Naive thymus-derived CD4-positive, alpha-beta T cell (primary cell): ENCODE measurements around the gene KSR1. TPM values are rescaled to one million over a fixed set of nuclear protein-coding genes. Genes with fewer than 3 reads are reported as not detected.
A peak's percentile ranks its signal among the peaks of the same experiment; 100 is the strongest.

Experiments used
- ATAC-seq: fragments of 150-1000 bp; cut with Tn5 transposase; 2 replicates; pipeline ENCODE4 v1.10.0; 2021; ENCODE audit warnings: mild to moderate bottlenecking, moderate library complexity
- CTCF ChIA-PET: fragments of 350-600 bp; sonication (Branson Sonifier 250); formaldehyde crosslinking; loops from one replicate; lab custom pipeline; 2021; ENCODE audit warnings: antibody characterized with exemption; lab: Charles Lee
- POLR2A ChIA-PET: fragments of 350-600 bp; sonication (Branson Sonifier 250); formaldehyde crosslinking; loops from one replicate; lab custom pipeline; 2021; ENCODE audit warnings: antibody characterized with exemption, inconsistent platforms; lab: Charles Lee
- DNase-seq, 9 donors: peaks; one replicate each; pipeline versions ENCODE4 v3.0.0 to v3.0.0-alpha.2; 2020 to 2022; ENCODE audit warnings: mixed read lengths in 1 of 9
- H3K27ac ChIP-seq: one replicate; pipeline ENCODE4 v1.7.0; 2013; ENCODE audit warnings: mild to moderate bottlenecking, low read depth, low read length, moderate library complexity
- H3K27me3 ChIP-seq, 2 donors: one replicate each; pipeline ENCODE4 v1.7.0; 2013; ENCODE audit warnings: low read length in 2 of 2, mild to moderate bottlenecking in 2 of 2, moderate library complexity in 2 of 2; ENCODE audit not compliant: control insufficient read depth in 2 of 2, insufficient read depth in 2 of 2
- H3K36me3 ChIP-seq, 3 experiments: 1 replicate in 2 of 3; 2 replicates in 1 of 3; pipeline ENCODE4 v1.7.0; 2013; ENCODE audit warnings: low read length in 3 of 3, mild to moderate bottlenecking in 3 of 3, moderate library complexity in 1 of 3; ENCODE audit not compliant: insufficient read depth in 3 of 3, control insufficient read depth in 2 of 3
- H3K4me1 ChIP-seq, 2 donors: one replicate each; pipeline ENCODE4 v1.7.0; 2013; ENCODE audit warnings: low read length in 2 of 2, mild to moderate bottlenecking in 2 of 2, moderate library complexity in 1 of 2; ENCODE audit not compliant: control insufficient read depth in 2 of 2, insufficient read depth in 2 of 2
- H3K4me3 ChIP-seq: 2 replicates; pipeline ENCODE4 v1.7.0; 2013; ENCODE audit warnings: mild to moderate bottlenecking, low read length
- H3K9me3 ChIP-seq, 3 experiments: 1 replicate in 2 of 3; 2 replicates in 1 of 3; pipeline ENCODE4 v1.7.0; 2013; ENCODE audit warnings: low read length in 3 of 3; ENCODE audit not compliant: control insufficient read depth in 2 of 3
- H3K27ac Mint-ChIP-seq, 9 donors: one replicate each; pipeline ENCODE4 v1.8.0; 2020 to 2022; ENCODE audit warnings: mixed read lengths in 9 of 9, mild to moderate bottlenecking in 8 of 9, moderate library complexity in 5 of 9, inconsistent platforms in 2 of 9
- H3K27me3 Mint-ChIP-seq, 5 donors: one replicate each; pipeline ENCODE4 v1.8.0; 2021 to 2022; ENCODE audit warnings: mixed read lengths in 5 of 5, mild to moderate bottlenecking in 1 of 5
- H3K36me3 Mint-ChIP-seq, 5 donors: one replicate each; pipeline ENCODE4 v1.8.0; 2020 to 2022; ENCODE audit warnings: mixed read lengths in 5 of 5, mild to moderate bottlenecking in 3 of 5, inconsistent platforms in 1 of 5
- H3K4me1 Mint-ChIP-seq, 7 donors: one replicate each; pipeline ENCODE4 v1.8.0; 2020 to 2022; ENCODE audit warnings: mixed read lengths in 7 of 7, mild to moderate bottlenecking in 3 of 7, inconsistent platforms in 1 of 7
- H3K4me3 Mint-ChIP-seq, 10 donors: one replicate each; pipeline ENCODE4 v1.8.0; 2020 to 2022; ENCODE audit warnings: mild to moderate bottlenecking in 10 of 10, mixed read lengths in 10 of 10, moderate library complexity in 6 of 10, inconsistent platforms in 2 of 10
- H3K9me3 Mint-ChIP-seq, 11 donors: one replicate each; pipeline ENCODE4 v1.8.0; 2020 to 2022; ENCODE audit warnings: mixed read lengths in 11 of 11, mild to moderate bottlenecking in 4 of 11, inconsistent platforms in 1 of 11, moderate library complexity in 1 of 11
- intact Hi-C, 2 donors: fragments of 100-400 bp; cut with micrococcal nuclease; formaldehyde crosslinking; loops; one replicate each; pipeline ENCODE4 v1.15.1; 2023
- polyA plus RNA-seq, 2 donors: library from polyadenylated mRNA; unstranded; fragments of 300-500 nt; fragmentation: Illumina TruSeq; gene quantifications; one replicate each; pipeline ENCODE4 v1.2.3, GENCODE V29; 2021
- total RNA-seq, 6 experiments: library from RNA in 5 of 6; stranded (reverse) in 5 of 6; gene quantifications; 1 replicate in 5 of 6; 2 replicates in 1 of 6; pipeline ENCODE4 v1.2.3 and lab custom pipeline; 2021 to 2026

Gene KSR1
- total and polyA plus RNA-seq, 7 experiments from 2014 or later: 0.52 to 96.4 (median 23.3) TPM

- intact Hi-C loops: no loop called here
- H3K9me3 Mint-ChIP-seq: no peaks in the 10 kb centered on the region
- no peaks in the 10 kb centered on the region for H3K27me3 Mint-ChIP-seq
- H3K27ac Mint-ChIP-seq: no peak overlapping the region
- no peak overlapping the region for H3K4me3 Mint-ChIP-seq
- ATAC-seq (no peak), DNase-seq (no peak)
- Histone ChIP-seq H3K36me3 (no peaks in the 10 kb centered on the region), H3K4me3 (no peak overlapping the region), H3K4me1 (peaks cover 0 to 10% of the 10 kb centered on the region in 2 donors), H3K27ac (no peak overlapping the region), H3K9me3 (no peaks in the 10 kb centered on the region), H3K27me3 (no peaks in the 10 kb centered on the region)
- peaks cover 0 to 13% (median 0%) of the 10 kb centered on the region in 5 donors for H3K36me3 Mint-ChIP-seq
- ChIA-PET CTCF (no interaction called here), POLR2A (no interaction called here)
- H3K4me1 Mint-ChIP-seq: peaks cover 0 to 82% (median 5%) of the 10 kb centered on the region in 7 donors
Observed at GRCh38 chr17:27570578-27570914, 114.3 kb downstream of the KSR1 start.

- H3K36me3 ChIP-seq: no peaks in the 10 kb centered on the region
- POLR2A ChIA-PET: no interaction called here
Observed at GRCh38 chr17:27571563-27572352, 115.5 kb downstream of the KSR1 start.

GRCh38 chr17:27572665-27573064 lies 116.4 kb downstream of the KSR1 start:
- H3K36me3 Mint-ChIP-seq: peaks cover 0 to 15% (median 0%) of the 10 kb centered on the region in 5 donors
- H3K27me3 ChIP-seq: no peaks in the 10 kb centered on the region
- peak in 1 of 9 donors; percentile 60 for DNase-seq
- no peak for ATAC-seq
- H3K27ac Mint-ChIP-seq: peak overlapping the region in 1 of 9 donors; percentile 55
- peaks cover 0 to 79% (median 5%) of the 10 kb centered on the region in 7 donors for H3K4me1 Mint-ChIP-seq
- peaks cover 0 to 10% of the 10 kb centered on the region in 2 donors for H3K4me1 ChIP-seq
- H3K27ac ChIP-seq: no peak overlapping the region
- no peaks in the 10 kb centered on the region for H3K9me3 Mint-ChIP-seq
- H3K27me3 Mint-ChIP-seq: no peaks in the 10 kb centered on the region
- CTCF ChIA-PET: no interaction called here
- H3K4me3 Mint-ChIP-seq: peak overlapping the region in 1 of 10 donors; percentile 23
- no peaks in the 10 kb centered on the region for H3K9me3 ChIP-seq
- intact Hi-C loops: no loop called here
- POLR2A ChIA-PET: no interaction called here
- no peaks in the 10 kb centered on the region for H3K36me3 ChIP-seq
- no peak overlapping the region for H3K4me3 ChIP-seq

More at GRCh38 chr17:27571563-27572352, 115.5 kb downstream of the KSR1 start:
- H3K4me1 ChIP-seq: peaks cover 0 to 10% of the 10 kb centered on the region in 2 donors
- no peak overlapping the region for H3K27ac ChIP-seq
- H3K9me3 ChIP-seq: no peaks in the 10 kb centered on the region
- intact Hi-C loops: no loop called here
- peaks cover 0 to 15% (median 0%) of the 10 kb centered on the region in 5 donors for H3K36me3 Mint-ChIP-seq
- H3K27ac Mint-ChIP-seq: peak overlapping the region in 1 of 9 donors; percentile 34
- DNase-seq: no peak
- no peak overlapping the region for H3K4me3 ChIP-seq
- no peak for ATAC-seq
- H3K27me3 Mint-ChIP-seq: no peaks in the 10 kb centered on the region
- no peak overlapping the region for H3K4me3 Mint-ChIP-seq
- H3K9me3 Mint-ChIP-seq: no peaks in the 10 kb centered on the region
- CTCF ChIA-PET: no interaction called here
- H3K27me3 ChIP-seq: no peaks in the 10 kb centered on the region
- peaks cover 0 to 82% (median 5%) of the 10 kb centered on the region in 7 donors for H3K4me1 Mint-ChIP-seq

GRCh38 chr17:27573548-27573947 lies 117.3 kb downstream of the KSR1 start:
- H3K27me3 ChIP-seq: no peaks in the 10 kb centered on the region
- Mint-ChIP-seq H3K4me1 (peaks cover 0 to 81% (median 7%) of the 10 kb centered on the region in 7 donors), H3K27ac (peak overlapping the region in 1 of 9 donors; percentile 26), H3K27me3 (no peaks in the 10 kb centered on the region), H3K9me3 (no peaks in the 10 kb centered on the region), H3K4me3 (no peak overlapping the region), H3K36me3 (peaks cover 0 to 15% (median 0%) of the 10 kb centered on the region in 5 donors)
- ATAC-seq: no peak
- POLR2A ChIA-PET: no interaction called here
- CTCF ChIA-PET: interaction anchor here (0.9 to 1.4 kb wide), 2 partner anchors 29 to 81 kb away, joined by 3 read pairs; no protein-coding TSS in a partner anchor
- no peak for DNase-seq
- H3K9me3 ChIP-seq: no peaks in the 10 kb centered on the region
- no peaks in the 10 kb centered on the region for H3K36me3 ChIP-seq
- intact Hi-C loops: no loop called here
- H3K4me1 ChIP-seq: peaks cover 0 to 10% of the 10 kb centered on the region in 2 donors
- no peak overlapping the region for H3K4me3 ChIP-seq
- no peak overlapping the region for H3K27ac ChIP-seq

DNA sequence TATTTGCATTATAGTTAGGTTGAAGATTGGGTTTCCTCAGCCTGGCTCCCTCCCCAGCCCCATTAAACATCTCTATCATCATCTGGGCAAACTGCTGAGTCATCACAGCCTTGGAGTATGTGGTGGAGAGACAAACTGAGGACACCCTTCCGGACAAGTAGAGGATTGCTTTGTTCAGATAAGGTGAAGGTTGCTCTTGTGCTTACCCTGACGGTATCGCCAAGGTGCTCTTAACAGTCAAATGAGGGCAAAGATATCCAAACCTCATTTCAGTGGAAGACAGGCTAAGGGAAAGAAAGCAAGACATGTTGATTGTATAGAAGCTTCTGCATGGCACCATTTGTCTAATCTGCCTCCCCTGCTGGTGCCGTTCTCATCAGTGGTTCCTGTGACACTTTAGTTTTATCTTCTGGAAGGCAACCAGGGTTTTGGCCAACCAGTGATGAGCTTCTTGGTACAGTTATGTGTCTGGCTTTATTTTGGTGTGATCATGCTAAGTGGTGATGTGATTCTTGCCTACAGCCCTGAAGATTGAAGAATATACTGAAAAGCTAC lies 117.8 kb downstream of the KSR1 start:
- Histone ChIP-seq H3K27me3 (no peaks in the 10 kb centered on the region), H3K27ac (no peak overlapping the region), H3K4me3 (no peak overlapping the region), H3K4me1 (peaks cover 0 to 10% of the 10 kb centered on the region in 2 donors), H3K36me3 (no peaks in the 10 kb centered on the region), H3K9me3 (no peaks in the 10 kb centered on the region)
- no peak overlapping the region for H3K4me3 Mint-ChIP-seq
- peaks cover 0 to 82% (median 9%) of the 10 kb centered on the region in 7 donors for H3K4me1 Mint-ChIP-seq
- CTCF ChIA-PET: interaction anchor here (0.9 to 1.4 kb wide), 2 partner anchors 28 to 80 kb away, joined by 3 read pairs; no protein-coding TSS in a partner anchor
- POLR2A ChIA-PET: no interaction called here
- ATAC-seq: no peak
- intact Hi-C loops: no loop called here
- no peaks in the 10 kb centered on the region for H3K9me3 Mint-ChIP-seq
- no peak for DNase-seq
- H3K27ac Mint-ChIP-seq: peak overlapping the region in 1 of 9 donors; percentile 26
- H3K36me3 Mint-ChIP-seq: peaks cover 0 to 15% (median 0%) of the 10 kb centered on the region in 5 donors
- no peaks in the 10 kb centered on the region for H3K27me3 Mint-ChIP-seq

DNA sequence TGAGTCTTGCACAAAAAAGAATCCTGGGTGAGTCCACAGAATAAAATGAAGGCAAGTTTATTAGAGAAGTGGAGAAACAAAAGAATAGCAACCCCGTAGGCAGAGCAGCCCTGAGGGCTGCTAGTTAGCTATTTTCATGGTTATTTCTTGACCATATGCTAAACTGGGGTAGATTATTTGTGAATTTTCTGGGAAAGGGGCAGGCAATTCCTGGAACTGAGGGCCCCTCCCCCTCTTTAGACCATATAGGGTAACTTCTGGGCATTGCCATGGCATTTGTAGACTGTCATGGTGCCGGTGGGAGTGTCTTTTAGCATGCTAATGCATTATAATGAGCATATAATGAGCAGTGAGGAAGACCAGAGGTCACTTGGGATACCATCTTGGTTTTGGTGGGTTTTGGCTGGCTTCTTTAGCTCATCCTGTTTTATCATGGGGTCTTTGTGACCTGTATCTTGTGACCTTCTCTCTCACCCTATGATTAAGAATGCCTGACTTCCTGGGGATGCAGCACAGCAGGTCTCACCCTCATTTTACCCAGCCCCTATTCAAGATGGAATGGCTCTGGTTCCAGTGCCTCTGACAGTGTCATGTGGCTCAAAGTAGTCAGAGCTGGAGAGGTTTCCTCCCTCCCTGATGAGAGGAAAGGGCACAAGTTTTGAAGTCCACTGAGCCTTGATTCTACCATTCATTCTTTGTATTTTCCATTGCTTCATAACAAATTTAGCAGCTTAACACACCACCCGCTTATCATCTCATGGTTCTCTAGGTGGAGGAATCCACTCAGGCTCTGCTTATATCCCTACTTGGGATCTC lies 119.1 kb downstream of the KSR1 start:
- Mint-ChIP-seq H3K9me3 (no peaks in the 10 kb centered on the region), H3K27ac (peak overlapping the region in 1 of 9 donors; percentile 47), H3K4me1 (peaks cover 0 to 82% (median 8%) of the 10 kb centered on the region in 7 donors), H3K27me3 (no peaks in the 10 kb centered on the region), H3K4me3 (peak overlapping the region in 1 of 10 donors; percentile 18), H3K36me3 (peaks cover 0 to 15% (median 0%) of the 10 kb centered on the region in 5 donors)
- Histone ChIP-seq H3K36me3 (no peaks in the 10 kb centered on the region), H3K9me3 (no peaks in the 10 kb centered on the region), H3K27me3 (no peaks in the 10 kb centered on the region), H3K27ac (no peak overlapping the region), H3K4me3 (no peak overlapping the region), H3K4me1 (peaks cover 0 to 1% of the 10 kb centered on the region in 2 donors)
- ChIA-PET CTCF (interaction anchor here (1.0 kb wide), 1 partner anchor 52 kb away, joined by 3 read pairs; no protein-coding TSS in a partner anchor), POLR2A (no interaction called here)
- intact Hi-C loops: no loop called here
- ATAC-seq (no peak), DNase-seq (no peak)
